HG02798 (cell line): Measurements from ENCODE around the gene CD200R1L.

Source experiments
- ATAC-seq: cut with Tn5 transposase; IDR thresholded peaks from one replicate; pipeline ENCODE4 v1.9.1; 2021; ENCODE audit warnings: mild to moderate bottlenecking; ENCODE audit not compliant: unreplicated experiment, poor library complexity

Gene CD200R1L

GRCh38 chr3:112822064-112823055 is 24.3 kb downstream of the CD200R1L start:
- no peak for ATAC-seq

GRCh38 chr3:112818289-112818688 is 28.4 kb downstream of the CD200R1L start:
- ATAC-seq = no peak

- no peak for ATAC-seq
These were observed 28.9 kb downstream of the CD200R1L start for GRCh38 chr3:112817797-112818196.

GRCh38 chr3:112817271-112817670 is 29.4 kb downstream of the CD200R1L start:
- ATAC-seq = no peak

GRCh38 chr3:112815981-112816380 is 30.7 kb downstream of the CD200R1L start:
- ATAC-seq = no peak

- no peak for ATAC-seq
These were observed 32.4 kb downstream of the CD200R1L start for GRCh38 chr3:112814266-112814665.

GRCh38 chr3:112813723-112814171 is 32.9 kb downstream of the CD200R1L start:
- ATAC-seq = peak; percentile 73

GRCh38 chr3:112813016-112813415 is 33.6 kb downstream of the CD200R1L start:
- no peak for ATAC-seq

GRCh38 chr3:112811917-112812660 is 34.6 kb downstream of the CD200R1L start:
- ATAC-seq = no peak

- ATAC-seq = no peak
These were observed 35.4 kb downstream of the CD200R1L start for GRCh38 chr3:112811131-112811884.

- ATAC-seq = no peak
These were observed 36.1 kb downstream of the CD200R1L start for GRCh38 chr3:112810561-112810960.

- ATAC-seq = no peak
These were observed 38.5 kb downstream of the CD200R1L start for GRCh38 chr3:112808136-112808535.

- no peak for ATAC-seq
These were observed 39.0 kb downstream of the CD200R1L start for GRCh38 chr3:112807685-112808084.

GRCh38 chr3:112806903-112807302 is 39.8 kb downstream of the CD200R1L start:
- no peak for ATAC-seq

- no peak for ATAC-seq
These were observed 41.5 kb downstream of the CD200R1L start for GRCh38 chr3:112805126-112805525.

GRCh38 chr3:112804021-112804420 is 42.6 kb downstream of the CD200R1L start:
- ATAC-seq = no peak

GRCh38 chr3:112803467-112803866 is 43.2 kb downstream of the CD200R1L start:
- no peak for ATAC-seq

- ATAC-seq = no peak
These were observed 44.3 kb downstream of the CD200R1L start for GRCh38 chr3:112802338-112802737.

GRCh38 chr3:112799946-112800345 is 46.7 kb downstream of the CD200R1L start:
- ATAC-seq = no peak

- ATAC-seq = no peak
These were observed 52.0 kb downstream of the CD200R1L start for GRCh38 chr3:112794622-112795172.
